HG02678 (cell line): ENCODE data around the gene ARHGAP15.

Source experiments
- ATAC-seq: cut with Tn5 transposase; IDR thresholded peaks from one replicate; pipeline ENCODE4 v1.9.1; 2021; ENCODE audit warnings: mild to moderate bottlenecking, moderate library complexity; ENCODE audit not compliant: unreplicated experiment

Gene ARHGAP15

GRCh38 chr2:143165291-143165690 is 36.1 kb downstream of the ARHGAP15 start:
- no peak for ATAC-seq

- no peak for ATAC-seq
These were observed 39.9 kb downstream of the ARHGAP15 start for GRCh38 chr2:143169105-143169504.

GRCh38 chr2:143171817-143172216 is 42.6 kb downstream of the ARHGAP15 start:
- ATAC-seq = no peak

- no peak for ATAC-seq
These were observed 46.2 kb downstream of the ARHGAP15 start for GRCh38 chr2:143175438-143175837.

- ATAC-seq = no peak
These were observed 47.4 kb downstream of the ARHGAP15 start for GRCh38 chr2:143176606-143177005.

GRCh38 chr2:143177096-143177786 is 48.0 kb downstream of the ARHGAP15 start:
- peak; percentile 97 for ATAC-seq

GRCh38 chr2:143181494-143181893 is 52.3 kb downstream of the ARHGAP15 start:
- ATAC-seq = no peak

- ATAC-seq = no peak
These were observed 53.4 kb downstream of the ARHGAP15 start for GRCh38 chr2:143182649-143183048.

- ATAC-seq = peak; percentile 43
These were observed 54.7 kb downstream of the ARHGAP15 start for GRCh38 chr2:143183804-143184463.

- ATAC-seq = no peak
These were observed 57.7 kb downstream of the ARHGAP15 start for GRCh38 chr2:143186876-143187275.

GRCh38 chr2:143190431-143190830 is 61.2 kb downstream of the ARHGAP15 start:
- no peak for ATAC-seq

- no peak for ATAC-seq
These were observed 62.9 kb downstream of the ARHGAP15 start for GRCh38 chr2:143192106-143192505.

GRCh38 chr2:143192716-143193115 is 63.5 kb downstream of the ARHGAP15 start:
- ATAC-seq = no peak

- ATAC-seq = no peak
These were observed 63.9 kb downstream of the ARHGAP15 start for GRCh38 chr2:143193121-143193520.

- no peak for ATAC-seq
These were observed 66.3 kb downstream of the ARHGAP15 start for GRCh38 chr2:143195511-143195910.

- no peak for ATAC-seq
These were observed 74.8 kb downstream of the ARHGAP15 start for GRCh38 chr2:143204062-143204461.

- peak; percentile 67 for ATAC-seq
These were observed 76.0 kb downstream of the ARHGAP15 start for GRCh38 chr2:143205106-143205764.

- ATAC-seq = no peak
These were observed 80.6 kb downstream of the ARHGAP15 start for GRCh38 chr2:143209570-143210445.

- ATAC-seq = no peak
These were observed 81.2 kb downstream of the ARHGAP15 start for GRCh38 chr2:143210446-143210819.

- no peak for ATAC-seq
These were observed 88.4 kb downstream of the ARHGAP15 start for GRCh38 chr2:143217512-143218115.

GRCh38 chr2:143218621-143219020 is 89.4 kb downstream of the ARHGAP15 start:
- ATAC-seq = no peak
